ENCODE data around the gene TRMU.

TRMU gene

GRCh38 chr22:46354993-46355305 is 19.4 kb downstream of the TRMU start:
- in situ Hi-C loops (cut with MboI; ENCODE audit: low sequenced_read_pairs), result loop anchor here (25.0 kb wide), 1 partner anchor 332 kb away; no protein-coding TSS in a partner anchor

GRCh38 chr22:46355369-46355995 is 20.0 kb downstream of the TRMU start:
- in situ Hi-C loops (cut with MboI; ENCODE audit: low sequenced_read_pairs), result loop anchor here (25.0 kb wide), 1 partner anchor 332 kb away; no protein-coding TSS in a partner anchor

GRCh38 chr22:46355996-46356471 is 20.5 kb downstream of the TRMU start:
- in situ Hi-C loops (cut with MboI; ENCODE audit: low sequenced_read_pairs), result loop anchor here (25.0 kb wide), 1 partner anchor 331 kb away; no protein-coding TSS in a partner anchor

- in situ Hi-C loops (cut with MboI; ENCODE audit: low sequenced_read_pairs), result loop anchor here (25.0 kb wide), 1 partner anchor 331 kb away; no protein-coding TSS in a partner anchor
Measured at GRCh38 chr22:46356496-46357480, 21.3 kb downstream of the TRMU start.

GRCh38 chr22:46357711-46358520 is 22.4 kb downstream of the TRMU start:
- in situ Hi-C loops (cut with MboI; ENCODE audit: low sequenced_read_pairs), result loop anchor here (25.0 kb wide), 1 partner anchor 329 kb away; no protein-coding TSS in a partner anchor

GRCh38 chr22:46358766-46359165 is 23.3 kb downstream of the TRMU start:
- in situ Hi-C loops (cut with MboI; ENCODE audit: low sequenced_read_pairs), result loop anchor here (25.0 kb wide), 1 partner anchor 329 kb away; no protein-coding TSS in a partner anchor

GRCh38 chr22:46359362-46359761 is 23.8 kb downstream of the TRMU start:
- in situ Hi-C loops (cut with MboI; ENCODE audit: low sequenced_read_pairs), result loop anchor here (25.0 kb wide), 1 partner anchor 328 kb away; no protein-coding TSS in a partner anchor

GRCh38 chr22:46360097-46360496 is 24.6 kb downstream of the TRMU start:
- in situ Hi-C loops (cut with MboI; ENCODE audit: low sequenced_read_pairs), result loop anchor here (10.0 to 25.0 kb wide), 2 partner anchors 185 to 327 kb away; no protein-coding TSS in a partner anchor

- in situ Hi-C loops (cut with MboI; ENCODE audit: low sequenced_read_pairs), result loop anchor here (10.0 to 25.0 kb wide), 2 partner anchors 184 to 326 kb away; no protein-coding TSS in a partner anchor
Measured at GRCh38 chr22:46360891-46361290, 25.4 kb downstream of the TRMU start.

GRCh38 chr22:46361826-46362202 is 26.3 kb downstream of the TRMU start:
- in situ Hi-C loops (cut with MboI; ENCODE audit: low sequenced_read_pairs), result loop anchor here (10.0 to 25.0 kb wide), 2 partner anchors 183 to 325 kb away; no protein-coding TSS in a partner anchor

GRCh38 chr22:46362203-46362933 is 26.9 kb downstream of the TRMU start:
- in situ Hi-C loops (cut with MboI; ENCODE audit: low sequenced_read_pairs), result loop anchor here (10.0 to 25.0 kb wide), 2 partner anchors 182 to 325 kb away; no protein-coding TSS in a partner anchor

- in situ Hi-C loops (cut with MboI; ENCODE audit: low sequenced_read_pairs), result loop anchor here (10.0 to 25.0 kb wide), 2 partner anchors 182 to 324 kb away; no protein-coding TSS in a partner anchor
Measured at GRCh38 chr22:46362934-46363515, 27.5 kb downstream of the TRMU start.

GRCh38 chr22:46363611-46364321 is 28.3 kb downstream of the TRMU start:
- in situ Hi-C loops (cut with MboI; ENCODE audit: low sequenced_read_pairs), result loop anchor here (10.0 to 25.0 kb wide), 2 partner anchors 181 to 324 kb away; no protein-coding TSS in a partner anchor

- in situ Hi-C loops (cut with MboI; ENCODE audit: low sequenced_read_pairs), result loop anchor here (10.0 to 25.0 kb wide), 2 partner anchors 180 to 323 kb away; no protein-coding TSS in a partner anchor
Measured at GRCh38 chr22:46364341-46365165, 29.0 kb downstream of the TRMU start.

GRCh38 chr22:46365166-46365624 is 29.7 kb downstream of the TRMU start:
- in situ Hi-C loops (cut with MboI; ENCODE audit: low sequenced_read_pairs), result loop anchor here (10.0 to 25.0 kb wide), 2 partner anchors 180 to 322 kb away; no protein-coding TSS in a partner anchor

GRCh38 chr22:46366327-46366731 is 30.8 kb downstream of the TRMU start:
- in situ Hi-C loops (cut with MboI; ENCODE audit: low sequenced_read_pairs), result loop anchor here (10.0 to 25.0 kb wide), 2 partner anchors 178 to 321 kb away; no protein-coding TSS in a partner anchor
